Measurements from ENCODE around the gene RPS6KA2.

The RPS6KA2 gene

DNA sequence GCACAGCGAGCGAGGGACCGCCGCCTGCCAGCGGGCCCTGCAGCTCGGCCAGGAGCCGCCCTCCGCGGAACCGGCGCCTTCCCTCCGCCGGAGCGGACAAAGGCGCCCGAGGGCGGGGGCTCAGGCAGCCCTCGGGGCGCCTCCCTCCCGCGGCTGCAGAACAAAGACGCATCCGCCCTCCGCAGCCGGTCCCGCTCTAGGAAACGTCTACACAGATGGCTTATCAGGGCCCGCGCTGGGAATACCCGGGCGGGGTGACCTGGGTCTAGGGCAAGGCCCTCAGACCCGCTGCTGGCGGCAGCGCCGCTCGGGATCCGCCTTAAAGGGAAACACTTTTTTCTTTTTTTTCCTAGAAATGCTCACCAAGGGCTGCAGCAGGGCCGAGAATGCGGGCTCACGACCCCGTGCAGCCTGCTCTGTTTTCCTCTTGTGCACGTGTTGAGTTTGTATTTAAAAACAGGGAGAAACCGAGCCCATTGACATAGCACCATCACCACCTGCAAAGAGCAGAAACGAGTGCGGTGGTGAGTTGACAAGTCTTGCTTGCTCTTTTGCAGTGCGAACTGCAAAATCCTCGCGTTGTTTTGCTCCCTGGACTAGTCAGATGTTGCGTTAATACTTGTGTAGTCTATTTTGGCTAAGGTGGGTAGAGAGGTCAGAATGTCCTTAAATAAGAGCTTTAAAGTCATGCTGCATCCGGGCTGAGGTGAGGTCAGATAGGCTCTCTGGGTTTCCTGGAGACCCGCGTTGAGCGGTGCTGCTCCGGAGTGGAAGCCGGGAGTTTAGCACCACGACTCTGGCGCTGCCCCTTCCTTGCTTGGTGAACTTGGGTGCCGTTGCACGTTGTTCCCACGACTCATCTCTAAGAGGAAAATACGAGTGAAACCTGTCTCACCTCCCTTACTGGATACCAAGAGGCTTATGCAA is 1.1 kb upstream of the RPS6KA2 start:
- peak; percentile 29 for DNase-seq (ENCODE audit: low read depth)
- TF ChIP-seq, protein P1, sequence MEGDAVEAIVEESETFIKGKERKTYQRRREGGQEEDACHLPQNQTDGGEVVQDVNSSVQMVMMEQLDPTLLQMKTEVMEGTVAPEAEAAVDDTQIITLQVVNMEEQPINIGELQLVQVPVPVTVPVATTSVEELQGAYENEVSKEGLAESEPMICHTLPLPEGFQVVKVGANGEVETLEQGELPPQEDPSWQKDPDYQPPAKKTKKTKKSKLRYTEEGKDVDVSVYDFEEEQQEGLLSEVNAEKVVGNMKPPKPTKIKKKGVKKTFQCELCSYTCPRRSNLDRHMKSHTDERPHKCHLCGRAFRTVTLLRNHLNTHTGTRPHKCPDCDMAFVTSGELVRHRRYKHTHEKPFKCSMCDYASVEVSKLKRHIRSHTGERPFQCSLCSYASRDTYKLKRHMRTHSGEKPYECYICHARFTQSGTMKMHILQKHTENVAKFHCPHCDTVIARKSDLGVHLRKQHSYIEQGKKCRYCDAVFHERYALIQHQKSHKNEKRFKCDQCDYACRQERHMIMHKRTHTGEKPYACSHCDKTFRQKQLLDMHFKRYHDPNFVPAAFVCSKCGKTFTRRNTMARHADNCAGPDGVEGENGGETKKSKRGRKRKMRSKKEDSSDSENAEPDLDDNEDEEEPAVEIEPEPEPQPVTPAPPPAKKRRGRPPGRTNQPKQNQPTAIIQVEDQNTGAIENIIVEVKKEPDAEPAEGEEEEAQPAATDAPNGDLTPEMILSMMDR (conservative IDR thresholded peaks at IDR 0.05; ENCODE audit: low read length) = no peak

DNA sequence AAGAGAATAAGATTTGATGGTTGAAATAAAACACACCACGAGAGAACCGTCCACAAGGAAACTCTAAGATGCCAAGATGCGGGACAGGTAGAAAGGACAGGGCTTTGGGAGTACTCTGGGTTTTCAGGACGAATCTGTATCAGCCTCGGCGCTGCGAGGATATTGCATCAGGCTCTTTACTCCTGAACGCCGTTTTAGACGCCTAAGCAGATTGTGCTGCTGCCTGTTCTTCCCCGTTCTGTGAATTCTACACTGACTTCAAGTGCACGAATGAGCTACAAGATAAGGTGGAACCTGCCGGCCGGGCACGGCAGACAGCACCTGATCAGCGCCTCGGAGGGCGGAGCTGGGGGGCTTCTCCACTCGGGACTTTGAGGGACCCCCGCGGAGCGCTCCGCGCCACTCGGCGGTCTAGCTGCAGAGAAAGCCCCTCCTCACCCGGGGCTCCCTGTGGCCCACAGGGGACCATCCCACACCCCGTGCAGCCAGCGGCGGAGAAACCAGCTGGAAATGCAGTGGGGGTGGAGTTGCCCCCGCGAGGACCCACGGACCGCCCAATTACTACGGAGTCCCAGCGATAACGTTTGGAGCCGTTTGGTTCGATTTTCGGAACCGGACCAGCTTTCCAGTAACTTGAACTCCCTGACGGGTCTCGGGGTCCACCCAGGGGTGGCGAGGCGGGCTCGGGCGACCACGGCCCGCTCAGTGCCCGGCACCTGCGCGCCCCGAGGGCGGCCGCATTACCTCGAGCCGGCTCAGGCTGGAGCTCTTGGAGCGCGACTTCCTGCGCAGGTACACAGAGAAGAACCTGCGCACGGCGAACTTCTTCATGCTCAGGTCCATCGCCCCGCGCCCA is 646 bp downstream of the RPS6KA2 start:
- peak overlapping the region; percentile 86 for H3K4me3 ChIP-seq (ENCODE audit: low read length)
- TF ChIP-seq, protein P1 (conservative IDR thresholded peaks at IDR 0.05; ENCODE audit: low read length) = no peak
- peak; percentile 48 for DNase-seq (ENCODE audit: low read depth)

More for the DNA sequence above, 1.1 kb upstream of the RPS6KA2 start:
- peak overlapping the region; percentile 65 for H3K4me3 ChIP-seq (ENCODE audit: low read length)

DNA sequence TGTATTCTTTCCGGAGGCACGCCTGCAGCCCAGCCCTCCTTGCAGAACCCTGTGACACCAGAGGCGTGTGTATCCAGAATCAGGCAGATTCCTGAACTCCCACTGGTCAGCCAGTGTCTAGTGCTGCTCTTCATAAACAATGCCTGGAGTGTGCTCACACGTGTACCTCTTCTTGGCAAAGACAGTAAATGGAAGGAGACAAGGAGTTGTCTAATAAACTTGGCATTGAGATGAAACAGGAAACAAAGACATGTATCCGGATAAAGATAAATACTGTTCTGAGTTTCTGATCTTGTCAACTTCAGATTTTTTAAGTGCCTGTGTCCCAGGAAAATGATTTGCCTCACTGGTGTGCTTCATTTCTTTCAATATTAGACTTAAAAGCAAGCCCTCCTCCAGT is 1.7 kb downstream of the RPS6KA2 start:
- peak; percentile 39 for DNase-seq (ENCODE audit: low read depth)
- TF ChIP-seq, protein P1 (conservative IDR thresholded peaks at IDR 0.05; ENCODE audit: low read length) = no peak
- H3K4me3 ChIP-seq (ENCODE audit: low read length) = peak overlapping the region; percentile 86

DNA sequence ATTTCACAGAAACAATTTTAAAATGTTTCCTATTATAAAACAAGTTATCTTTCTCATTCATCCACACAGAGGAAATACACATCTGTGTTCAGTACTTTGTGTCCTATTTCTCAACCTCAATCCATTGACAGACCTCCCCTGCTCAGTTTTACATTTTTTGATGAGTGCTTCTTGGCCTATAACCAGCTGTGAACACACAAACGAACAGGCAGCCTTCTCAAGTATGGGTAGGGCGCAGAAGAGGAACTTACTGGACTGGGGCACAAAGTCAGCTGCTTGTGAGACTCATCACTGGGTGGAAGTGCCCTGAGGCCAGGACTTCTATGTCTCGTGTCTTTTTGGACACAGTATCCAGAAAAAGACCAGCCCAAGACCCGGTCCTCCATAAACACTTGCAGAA is 2.8 kb downstream of the RPS6KA2 start:
- TF ChIP-seq, protein P1 (conservative IDR thresholded peaks at IDR 0.05; ENCODE audit: low read length) = no peak
- peak; percentile 92 for DNase-seq (ENCODE audit: low read depth)
- H3K4me3 ChIP-seq (ENCODE audit: low read length) = no peak overlapping the region

DNA sequence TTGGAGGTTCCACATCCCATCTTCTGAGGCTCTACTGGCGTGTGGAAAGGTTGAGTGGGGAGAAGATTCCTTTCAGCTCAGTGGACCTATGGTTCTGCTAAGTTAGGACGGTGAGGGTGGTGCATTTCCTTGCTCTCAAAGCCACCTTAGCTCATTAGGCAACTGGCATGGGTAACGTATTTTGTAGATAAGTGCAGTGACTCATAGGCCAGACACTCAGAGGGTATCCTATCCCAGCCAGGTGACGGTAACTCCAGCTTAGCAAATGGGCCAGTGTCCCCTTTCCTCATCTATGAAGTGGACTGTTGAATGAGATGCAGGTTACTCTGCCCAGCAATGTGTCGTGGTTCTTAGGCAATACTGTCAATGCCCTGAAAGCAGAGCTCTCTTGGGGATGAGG is 3.7 kb downstream of the RPS6KA2 start:
- no peak for DNase-seq (ENCODE audit: low read depth)
- TF ChIP-seq, protein P1 (conservative IDR thresholded peaks at IDR 0.05; ENCODE audit: low read length) = no peak
- no peak overlapping the region for H3K4me3 ChIP-seq (ENCODE audit: low read length)

DNA sequence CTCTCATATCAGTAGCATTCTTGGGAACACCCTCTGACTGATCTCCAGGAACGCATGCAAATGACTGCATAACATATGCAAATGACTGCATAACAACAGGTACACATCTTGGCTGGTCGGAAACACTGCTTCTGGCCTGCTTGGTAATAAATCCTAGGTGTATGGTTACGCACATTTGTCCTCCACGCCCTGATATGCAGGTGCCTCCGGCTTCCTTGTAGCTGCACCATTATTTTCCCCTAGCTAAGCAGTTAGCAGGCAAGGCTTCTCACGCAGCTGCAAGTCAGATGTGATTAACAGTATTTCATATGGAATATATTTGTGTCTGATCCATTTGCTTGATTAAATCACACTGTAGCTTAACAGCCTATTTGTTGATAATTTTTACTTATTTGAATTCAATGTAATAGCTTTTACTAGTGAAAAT is 5.9 kb downstream of the RPS6KA2 start:
- no peak for DNase-seq (ENCODE audit: low read depth)
- TF ChIP-seq, protein P1 (conservative IDR thresholded peaks at IDR 0.05; ENCODE audit: low read length) = no peak
- H3K4me3 ChIP-seq (ENCODE audit: low read length) = no peak overlapping the region

All from AG10803 (cell line).